K562 (cell line): ENCODE measurements around the gene RABGAP1. TPM values are rescaled to one million over a fixed set of nuclear protein-coding genes. Genes with fewer than 3 reads are reported as not detected.
A peak's percentile ranks its signal among the peaks of the same experiment; 100 is the strongest.

Experiments
- ATAC-seq: fragments of 200-7000 bp; cut with Tn5 transposase; 3 replicates; pipeline ENCODE4 v1.9.1; 2020; ENCODE audit warnings: moderate library complexity
- BruUV-seq: library from RNA; stranded (reverse); fragments of 400-500 nt; replicated peaks from 2 replicates; lab custom pipeline; 2021; lab: Mats Ljungman, UMichigan
- CTCF ChIA-PET: fragments of 300-600 bp; formaldehyde crosslinking; extraction: SDS; loops from one replicate; lab custom pipeline; 2021; ENCODE audit warnings: low intra/inter-chr PET ratio; lab: Yijun Ruan, JAX
- POLR2A ChIA-PET: fragments of 300-600, 350-650 bp; sonication (Branson Sonifier 250); formaldehyde crosslinking; extraction: SDS; loops from one replicate; lab custom pipeline; 2021; ENCODE audit warnings: antibody characterized with exemption, inconsistent platforms; lab: Yijun Ruan, JAX
- DNase-seq, 4 experiments: peaks; one replicate each; pipeline versions ENCODE4 v3.0.0 to v3.0.0-alpha.2; 2011 to 2018; ENCODE audit warnings: low spot score in 3 of 4, mixed read lengths in 3 of 4; ENCODE audit errors: extremely low read depth in 1 of 4
- FAIRE-seq: peaks from 2 replicates; lab custom pipeline; 2011; peaks lifted over from hg19 to GRCh38; lab: Jason Lieb, UNC
- H2AFZ ChIP-seq: 2 replicates; pipeline ENCODE4 v1.6.0; 2011; ENCODE audit warnings: low read depth, low read length, control low read depth, inconsistent platforms
- H3K27ac ChIP-seq: fragments of 200-600 bp; 3 replicates; pipeline ENCODE4 v1.8.0; 2011; ENCODE audit warnings: low read depth, mild to moderate bottlenecking, control low read depth, inconsistent platforms, low read length, moderate library complexity, mixed read lengths; ENCODE audit errors: extremely low read depth
- H3K27me3 ChIP-seq, 2 experiments: fragments of 300-600 bp in 1 of 2; 2 replicates in 1 of 2; 3 replicates in 1 of 2; pipeline versions ENCODE4 v1.6.0 to v1.8.0; 2011; ENCODE audit warnings: inconsistent platforms in 2 of 2, low read length in 2 of 2, mild to moderate bottlenecking in 1 of 2, mixed read lengths in 1 of 2, moderate library complexity in 1 of 2; ENCODE audit not compliant: control insufficient read depth in 2 of 2, insufficient read depth in 2 of 2
- H3K36me3 ChIP-seq: fragments of 300-600 bp; 3 replicates; pipeline ENCODE4 v1.8.0; 2011; ENCODE audit warnings: mild to moderate bottlenecking, low read length, inconsistent platforms; ENCODE audit not compliant: control insufficient read depth, insufficient read depth
- H3K4me1 ChIP-seq, 2 experiments: fragments of 200-600 bp in 1 of 2; replicated peaks in 1 of 2; 2 replicates in 1 of 2; 3 replicates in 1 of 2; pipeline versions ENCODE4 v1.5.1 to v1.8.0; 2011; ENCODE audit warnings: inconsistent platforms in 2 of 2, low read length in 2 of 2, mild to moderate bottlenecking in 1 of 2, mixed read lengths in 1 of 2, moderate library complexity in 1 of 2; ENCODE audit not compliant: control insufficient read depth in 2 of 2, insufficient read depth in 2 of 2
- H3K4me2 ChIP-seq: 2 replicates; pipeline ENCODE4 v1.6.1; 2011; ENCODE audit warnings: low read length, control low read depth, inconsistent platforms, mixed read lengths; ENCODE audit not compliant: insufficient read depth
- H3K4me3 ChIP-seq: fragments of 200-600 bp; sonication (generic), shearing (Covaris generic); 2 replicates; pipeline ENCODE4 v1.5.1; 2016; ENCODE audit warnings: control low read depth, inconsistent platforms
- H3K79me2 ChIP-seq: fragments of 200-600 bp; 3 replicates; pipeline ENCODE4 v1.8.0; 2011; ENCODE audit warnings: low read length, inconsistent platforms; ENCODE audit not compliant: control insufficient read depth, insufficient read depth
- H3K9ac ChIP-seq, 2 experiments: 2 replicates each; pipeline versions ENCODE4 v1.6.0 to v1.6.1; 2011; ENCODE audit warnings: low read depth in 2 of 2, low read length in 2 of 2, control low read depth in 1 of 2, inconsistent platforms in 1 of 2, mild to moderate bottlenecking in 1 of 2, mixed read lengths in 1 of 2; ENCODE audit not compliant: insufficient read depth in 1 of 2
- H3K9me1 ChIP-seq: one replicate; pipeline ENCODE4 v1.6.0; 2011; ENCODE audit warnings: inconsistent platforms, mild to moderate bottlenecking, low read length, moderate library complexity; ENCODE audit not compliant: control insufficient read depth, insufficient read depth
- H3K9me3 ChIP-seq: replicated peaks from 2 replicates; pipeline ENCODE4 v1.5.1; 2011; ENCODE audit warnings: low read depth, low read length, inconsistent platforms; ENCODE audit not compliant: control insufficient read depth, insufficient read depth
- H4K20me1 ChIP-seq: replicated peaks from 2 replicates; pipeline ENCODE4 v1.6.1; 2011; ENCODE audit warnings: low read length, inconsistent platforms, mixed read lengths; ENCODE audit not compliant: control insufficient read depth, insufficient read depth
- BHLHE40 ChIP-seq: IDR thresholded peaks from 2 replicates; pipeline ENCODE4 v1.6.1; 2011; ENCODE audit warnings: low read length, improper control_type of control experiment
- C11orf30 ChIP-seq: fragments of 450-650 bp; IDR thresholded peaks from 2 replicates; pipeline ENCODE4 v1.6.1; 2016; ENCODE audit warnings: low read depth, mild to moderate bottlenecking
- CREB1 ChIP-seq, 2 experiments: sonication (generic) in 1 of 2; formaldehyde crosslinking in 1 of 2; IDR thresholded peaks; 2 replicates each; pipeline versions ENCODE4 v1.6.1 to v1.8.0; 2012 to 2022; ENCODE audit warnings: inconsistent platforms in 1 of 2, mild to moderate bottlenecking in 1 of 2, missing genetic modification reagents in 1 of 2, moderate library complexity in 1 of 2
- DACH1 ChIP-seq: fragments of 450-650 bp; IDR thresholded peaks from 2 replicates; pipeline ENCODE4 v1.6.1; 2018; ENCODE audit not compliant: partially characterized antibody
- HDAC3 ChIP-seq: fragments of 450-650 bp; IDR thresholded peaks from 2 replicates; pipeline ENCODE4 v1.6.1; 2018; ENCODE audit warnings: borderline replicate concordance, mild to moderate bottlenecking, moderate library complexity; ENCODE audit not compliant: partially characterized antibody
- HDAC8 ChIP-seq: fragments of 450-650 bp; IDR thresholded peaks from 2 replicates; pipeline ENCODE4 v1.6.1; 2016; ENCODE audit warnings: mild to moderate bottlenecking, missing genetic modification characterization, moderate library complexity, missing compliant biosample characterization
- ILF3 ChIP-seq: fragments of 450-650 bp; IDR thresholded peaks from 2 replicates; pipeline ENCODE4 v1.6.1; 2018; ENCODE audit warnings: antibody characterized with exemption, mild to moderate bottlenecking, moderate library complexity, borderline replicate concordance
- MAFF ChIP-seq: IDR thresholded peaks from 2 replicates; pipeline ENCODE4 v1.6.1; 2012; ENCODE audit warnings: low read length, improper control_type of control experiment
- NUFIP1 ChIP-seq: fragments of 450-650 bp; IDR thresholded peaks from 2 replicates; pipeline ENCODE4 v1.6.1; 2018; ENCODE audit not compliant: partially characterized antibody
- POLR3A ChIP-seq: IDR thresholded peaks from 2 replicates; pipeline ENCODE4 v1.6.1; 2011; ENCODE audit warnings: borderline replicate concordance, mild to moderate bottlenecking, moderate library complexity; ENCODE audit not compliant: insufficient read length, insufficient read depth; ENCODE audit errors: extremely low read depth
- SRF ChIP-seq, 2 experiments: fragments of 250-450, 450-650 bp in 1 of 2; sonication (Bioruptor Pico) in 1 of 2; sonication (generic) in 1 of 2; formaldehyde crosslinking; IDR thresholded peaks; 2 replicates each; pipeline versions ENCODE4 v1.5.0 to v1.5.1; 2020 to 2022; ENCODE audit warnings: mild to moderate bottlenecking in 1 of 2, missing genetic modification reagents in 1 of 2
- ZFX ChIP-seq: sonication (generic); formaldehyde crosslinking; IDR thresholded peaks from 2 replicates; pipeline ENCODE4 v1.8.0; 2022; ENCODE audit warnings: mild to moderate bottlenecking, missing genetic modification reagents, moderate library complexity
- ZNF3 ChIP-seq: fragments of 250-450 bp; sonication (Bioruptor Pico); IDR thresholded peaks from 2 replicates; pipeline ENCODE4 v1.5.0; 2021; ENCODE audit warnings: mild to moderate bottlenecking, moderate library complexity
- ZNF316 ChIP-seq: fragments of 450-650 bp; IDR thresholded peaks from 2 replicates; pipeline ENCODE4 v1.6.1; 2016
- ZNF561 ChIP-seq: fragments of 450-650 bp; formaldehyde crosslinking; conservative IDR thresholded peaks from 2 replicates; pipeline ENCODE4 v1.4.0; 2020; ENCODE audit warnings: mild to moderate bottlenecking, moderate library complexity
- WGBS: fragments of 100-300 bp; shearing (Covaris generic); methylation state at CpG from one replicate; pipeline ENCODE4 v1.1.6; 2016; ENCODE audit warnings: low coverage, mixed read lengths; ENCODE audit not compliant: insufficient coverage; ENCODE audit errors: missing lambda C conversion rate; 5-methylcytosine and 5-hydroxymethylcytosine counted together
- in situ Hi-C: fragments of 300-500 bp; cut with MboI; formaldehyde crosslinking; loops from 4 replicates; pipeline ENCODE4 v1.15.0; 2018; ENCODE audit warnings: inconsistent platforms, mixed read lengths
- intact Hi-C: fragments of 100-400 bp; cut with micrococcal nuclease; formaldehyde crosslinking; loops from 2 replicates; pipeline ENCODE4 v1.14.2; 2022
- polyA plus RNA-seq, 8 experiments: library from polyadenylated mRNA; depleted of rRNA in 4 of 8; stranded (reverse) in 5 of 8; unstranded in 3 of 8; fragments of >200 nt; fragmentation: Nextera tagmentation in 2 of 8; fragmentation: Illumina TruSeq in 1 of 8; extraction: Ambion mirVana in 2 of 8; extraction: Trizol in 1 of 8; gene quantifications; 2 replicates each; pipeline versions ENCODE4 v1.2.1 to v1.2.3, GENCODE V29; 2011 to 2014; ENCODE audit warnings: inconsistent platforms in 1 of 8, missing spikeins in 1 of 8
- total RNA-seq, 7 experiments: library from RNA; depleted of rRNA in 6 of 7; stranded (reverse); fragments of >200 nt in 6 of 7; fragmentation: Illumina TruSeq in 2 of 7; extraction: Trizol in 2 of 7; gene quantifications; 2 replicates each; pipeline versions ENCODE4 v1.2.1 to v1.2.3, GENCODE V29; 2011 to 2021; ENCODE audit warnings: low replicate concordance in 1 of 7
- TF ChIP-seq, protein P1 (sequence below): fragments of 450-650 bp; formaldehyde crosslinking; IDR thresholded peaks from 2 replicates; pipeline ENCODE4 v1.4.0; 2020; ENCODE audit warnings: mild to moderate bottlenecking, mixed read lengths
- TF ChIP-seq, protein P2 (sequence below): conservative IDR thresholded peaks from 2 replicates; pipeline ENCODE4 v1.6.1; 2011; ENCODE audit warnings: low read depth, mild to moderate bottlenecking, low read length; ENCODE audit not compliant: control insufficient read depth

Gene RABGAP1
- total and polyA plus RNA-seq, 9 of the 15 experiments (the other 6 are each of a cell fraction or from before 2014, with no cell fraction given) = 1.5 to 22.7 (median 13.1) TPM

DNA sequence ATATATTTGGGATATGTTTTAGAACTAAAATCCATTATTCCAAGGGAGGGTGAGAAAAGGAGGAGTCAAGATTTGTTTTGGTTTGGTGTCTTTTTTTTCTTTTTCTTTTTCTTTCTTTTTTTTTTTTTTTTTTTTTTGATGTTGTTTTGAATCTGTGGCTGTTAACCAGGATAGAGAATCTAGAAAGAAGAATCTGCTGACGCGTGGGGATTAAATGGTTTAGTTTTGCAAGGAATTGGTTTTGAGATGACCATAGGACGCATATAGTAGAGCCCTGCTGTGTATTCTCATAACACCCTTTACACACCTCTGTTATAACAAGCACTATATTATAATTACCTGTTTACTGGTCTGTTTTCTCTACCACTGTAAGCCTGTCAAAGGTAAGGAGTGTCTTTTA, 9.4 kb downstream of the RABGAP1 start:
- 97% methylated on average over 3 of the region's 3 CpGs for WGBS
- Histone ChIP-seq H3K27ac (no peak overlapping the region), H2AFZ (no peak overlapping the region), H3K9me1 (no peaks in the 10 kb centered on the region), H3K9me3 (no peaks in the 10 kb centered on the region), H3K36me3 (0 out of 3 replicates have a peak, but pooled peaks cover 3% of the 10 kb centered on the region), H3K27me3 (no peaks in the 10 kb centered on the region), H3K4me2 (no peak overlapping the region), H3K4me1 (peaks cover 0 to 9% of the 10 kb centered on the region in 2 experiments; a peak in 2 of 5 replicates), H3K79me2 (peaks cover 49% of the 10 kb centered on the region), H3K4me3 (no peak overlapping the region), H3K9ac (no peak overlapping the region), H4K20me1 (no peaks in the 10 kb centered on the region)
- CTCF ChIA-PET = no interaction called here
- POLR2A ChIA-PET = no interaction called here
- FAIRE-seq (no peak), ATAC-seq (no peak), DNase-seq (no peak)
- TF ChIP-seq C11orf30 (peak; percentile 26; the same call in 1 of the 2 replicates), MAFF (peak; percentile 23; the same call in 1 of the 2 replicates), NUFIP1 (no peak), ILF3 (no peak), ZFX (CRISPR knock-in tag) (no peak), ZNF561 (CRISPR knock-in tag) (no peak), BHLHE40 (no peak), POLR3A (no peak), HDAC3 (no peak), DACH1 (no peak), SRF (CRISPR knock-in tag; IDR thresholded peaks at IDR 0.05) (no peak), ZNF316 (peak; percentile 66), ZNF3 (CRISPR knock-in tag) (no peak), CREB1 (IDR thresholded peaks at IDR 0.05) (no peak), CREB1 (CRISPR knock-in tag; IDR thresholded peaks at IDR 0.05) (no peak), HDAC8 (tag) (no peak)
- TF ChIP-seq, protein P1, sequence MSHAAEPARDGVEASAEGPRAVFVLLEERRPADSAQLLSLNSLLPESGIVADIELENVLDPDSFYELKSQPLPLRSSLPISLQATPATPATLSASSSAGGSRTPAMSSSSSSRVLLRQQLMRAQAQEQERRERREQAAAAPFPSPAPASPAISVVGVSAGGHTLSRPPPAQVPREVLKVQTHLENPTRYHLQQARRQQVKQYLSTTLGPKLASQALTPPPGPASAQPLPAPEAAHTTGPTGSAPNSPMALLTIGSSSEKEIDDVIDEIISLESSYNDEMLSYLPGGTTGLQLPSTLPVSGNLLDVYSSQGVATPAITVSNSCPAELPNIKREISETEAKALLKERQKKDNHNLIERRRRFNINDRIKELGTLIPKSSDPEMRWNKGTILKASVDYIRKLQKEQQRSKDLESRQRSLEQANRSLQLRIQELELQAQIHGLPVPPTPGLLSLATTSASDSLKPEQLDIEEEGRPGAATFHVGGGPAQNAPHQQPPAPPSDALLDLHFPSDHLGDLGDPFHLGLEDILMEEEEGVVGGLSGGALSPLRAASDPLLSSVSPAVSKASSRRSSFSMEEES (CRISPR knock-in tag) = no peak
- TF ChIP-seq, protein P2, sequence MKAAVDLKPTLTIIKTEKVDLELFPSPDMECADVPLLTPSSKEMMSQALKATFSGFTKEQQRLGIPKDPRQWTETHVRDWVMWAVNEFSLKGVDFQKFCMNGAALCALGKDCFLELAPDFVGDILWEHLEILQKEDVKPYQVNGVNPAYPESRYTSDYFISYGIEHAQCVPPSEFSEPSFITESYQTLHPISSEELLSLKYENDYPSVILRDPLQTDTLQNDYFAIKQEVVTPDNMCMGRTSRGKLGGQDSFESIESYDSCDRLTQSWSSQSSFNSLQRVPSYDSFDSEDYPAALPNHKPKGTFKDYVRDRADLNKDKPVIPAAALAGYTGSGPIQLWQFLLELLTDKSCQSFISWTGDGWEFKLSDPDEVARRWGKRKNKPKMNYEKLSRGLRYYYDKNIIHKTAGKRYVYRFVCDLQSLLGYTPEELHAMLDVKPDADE = no peak
- BruUV-seq = no TSS peak
- in situ Hi-C loops (no loop called here), intact Hi-C loops (no loop called here)
